T47D (cell line): ENCODE results near the gene OR12D1.
"Not testable (repeated sequence)": the region's sequence is repeated elsewhere in the genome, so short reads cannot be mapped to it uniquely, and the experiment has no call there.

Experiments
- DNase-seq, 2 experiments: peaks; one replicate each; pipeline versions ENCODE4 v3.0.0 to v3.0.0-alpha.2; 2011 to 2012; ENCODE audit warnings: low read depth in 1 of 2, low spot score in 1 of 2
- JUND ChIP-seq: IDR thresholded peaks from 2 replicates; pipeline ENCODE4 v1.6.1; 2012; ENCODE audit warnings: low read depth
- in situ Hi-C: cut with HindIII; loops from 2 replicates; pipeline ENCODE4 v1.10.0; 2016; ENCODE audit warnings: low sequenced_read_pairs, low pct_unique_long_range_greater_than_20kb

OR12D1 gene

DNA sequence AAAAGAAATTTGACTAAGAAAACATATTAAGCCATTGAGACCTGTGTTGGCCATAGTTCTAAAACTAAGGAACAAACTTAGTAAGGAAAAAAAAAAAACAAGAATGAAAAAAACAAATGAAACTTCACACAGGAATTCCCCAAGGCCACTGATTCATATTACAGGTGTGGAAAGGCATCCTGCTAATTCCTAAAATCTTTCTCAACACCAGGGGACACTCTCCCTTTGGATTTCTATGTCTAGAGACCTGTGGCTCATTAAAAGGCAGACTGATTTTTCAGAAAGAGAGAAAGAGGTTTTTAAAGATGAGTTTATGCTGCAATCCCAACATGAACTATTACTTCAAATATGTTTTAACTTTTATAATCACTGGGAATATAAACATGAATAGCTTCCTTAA, at the start of gene OR12D1:
OR12D1 (plus strand) TSS at position 341 of the 400 bp plus-strand sequence.
- no peak for TF ChIP-seq JUND
- peak in 1 of 2 experiments; percentile 31 for DNase-seq
- in situ Hi-C loops, result no loop called here

- in situ Hi-C loops, result no loop called here
- DNase-seq, result no peak
- TF ChIP-seq JUND, result no peak
Observed at GRCh38 chr6:29368765-29369164, 46.0 kb upstream of the OR12D1 start, which contains the start of gene OR5V1. OR5V1 (minus strand) TSS chr6:29368865; CDS start chr6:29356195, 12,670 bp downstream.

GRCh38 chr6:29375191-29375590, 39.5 kb upstream of the OR12D1 start, which contains the start of gene OR12D3:
OR12D3 (minus strand) TSS chr6:29375291; CDS start chr6:29375287, 4 bp downstream.
- TF ChIP-seq JUND, result no peak
- in situ Hi-C loops, result no loop called here

DNA sequence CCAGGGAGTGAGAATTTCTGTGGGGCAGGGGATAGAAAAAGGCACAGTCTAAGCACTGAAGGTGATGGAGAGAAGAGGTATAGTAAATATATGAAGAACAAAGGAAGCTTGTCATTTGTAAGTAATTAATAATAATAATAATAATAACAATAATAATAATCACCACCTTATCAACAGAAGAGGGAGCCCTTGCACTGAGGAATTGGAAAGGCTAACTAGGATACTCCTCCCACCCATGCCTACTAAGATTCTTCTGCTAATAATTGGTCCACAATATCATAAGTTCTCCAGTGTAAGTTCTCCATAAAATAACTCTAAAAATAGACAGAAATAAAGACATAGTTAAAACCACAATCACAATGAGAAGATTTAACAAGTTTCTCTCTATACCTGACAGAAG, 38.7 kb upstream of the OR12D1 start:
- in situ Hi-C loops, result no loop called here
- DNase-seq, result no peak
- TF ChIP-seq JUND, result no peak

More at GRCh38 chr6:29375191-29375590, 39.5 kb upstream of the OR12D1 start, which contains the start of gene OR12D3:
- DNase-seq, result no peak

DNA sequence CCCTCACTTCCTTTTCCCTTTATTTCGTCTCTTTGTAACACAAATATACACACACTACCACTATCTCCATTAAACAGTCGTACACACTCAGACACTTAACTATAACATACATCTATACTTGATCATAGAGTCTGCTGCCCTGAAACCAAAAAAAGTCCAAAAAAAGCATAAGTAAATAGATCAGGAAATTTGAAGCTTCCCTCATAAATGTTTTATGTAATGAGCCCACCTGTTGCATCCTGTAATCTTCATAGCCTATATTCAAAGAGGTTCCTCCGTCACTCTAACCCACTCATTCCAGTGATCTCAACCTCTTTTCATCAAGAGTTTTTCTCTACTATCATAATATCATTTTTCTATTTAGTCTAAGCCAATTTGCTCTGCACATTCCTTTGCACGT, 26.2 kb upstream of the OR12D1 start:
- in situ Hi-C loops, result no loop called here

DNA sequence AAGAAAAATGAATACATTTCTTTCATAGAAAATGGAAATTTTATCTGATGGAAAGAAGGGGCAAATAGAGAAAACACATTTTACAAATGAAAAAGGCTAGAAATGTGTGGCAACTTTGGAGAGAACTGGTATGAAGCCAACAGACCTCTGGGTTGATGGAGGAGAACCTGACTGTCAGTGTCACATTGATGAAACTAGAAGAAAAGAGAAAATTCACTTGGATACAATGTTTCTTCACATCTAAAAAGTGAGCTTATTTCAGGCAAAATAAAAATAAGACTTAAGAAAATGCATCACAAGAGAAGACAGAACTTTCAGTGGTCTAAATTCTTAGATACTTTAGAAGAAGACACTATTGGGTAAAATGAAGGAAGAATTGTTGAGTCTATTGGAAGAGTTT, 19.4 kb upstream of the OR12D1 start, which contains the start of gene OR12D2:
OR12D2 (plus strand) TSS at position 301 of the 400 bp plus-strand sequence. CDS start 1,069 bp downstream, outside the sequence.
- in situ Hi-C loops, result no loop called here
- no peak for TF ChIP-seq JUND
- no peak for DNase-seq

More for the DNA sequence above, 26.2 kb upstream of the OR12D1 start:
- TF ChIP-seq JUND, result no peak
- no peak for DNase-seq

DNA sequence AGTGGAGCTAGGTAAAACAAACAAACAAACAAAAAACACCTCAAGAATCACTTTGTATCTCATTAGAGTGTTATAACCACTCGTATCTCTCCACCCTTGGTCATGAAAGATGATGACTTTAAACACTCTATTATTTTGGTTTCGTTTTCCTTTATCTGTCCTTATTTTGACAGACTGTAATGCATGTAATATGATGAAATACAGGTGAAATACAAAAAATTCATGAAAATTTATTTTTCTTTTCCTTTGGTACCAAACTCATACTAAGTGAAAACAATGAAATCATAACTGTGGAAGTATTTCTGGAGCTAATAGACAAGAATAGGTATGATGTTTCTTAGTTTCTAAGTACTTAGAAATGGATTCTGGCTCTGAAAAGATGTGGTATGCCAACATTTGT, 15.2 kb upstream of the OR12D1 start:
- TF ChIP-seq JUND, result no peak
- in situ Hi-C loops, result no loop called here
- no peak for DNase-seq

DNA sequence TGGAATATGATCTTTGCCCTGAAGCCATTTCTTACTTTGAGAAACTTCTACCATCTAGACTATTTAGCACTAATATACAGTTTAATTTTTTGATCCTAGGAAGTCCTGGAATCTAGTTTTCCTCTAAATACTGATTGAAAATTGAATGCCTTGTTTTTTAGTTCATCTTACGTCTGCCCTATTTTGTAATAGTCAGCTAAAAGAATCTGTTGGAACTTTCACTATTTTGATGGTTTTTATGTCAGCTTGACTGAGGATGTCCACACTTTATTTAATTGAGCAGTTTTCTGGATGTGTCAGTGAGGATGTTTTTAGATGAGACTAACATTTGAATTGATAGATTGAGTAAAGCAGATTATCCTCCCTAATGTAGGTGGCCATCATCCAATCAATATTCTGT, 10.9 kb upstream of the OR12D1 start:
- DNase-seq, result no peak
- in situ Hi-C loops, result no loop called here
- no peak for TF ChIP-seq JUND

DNA sequence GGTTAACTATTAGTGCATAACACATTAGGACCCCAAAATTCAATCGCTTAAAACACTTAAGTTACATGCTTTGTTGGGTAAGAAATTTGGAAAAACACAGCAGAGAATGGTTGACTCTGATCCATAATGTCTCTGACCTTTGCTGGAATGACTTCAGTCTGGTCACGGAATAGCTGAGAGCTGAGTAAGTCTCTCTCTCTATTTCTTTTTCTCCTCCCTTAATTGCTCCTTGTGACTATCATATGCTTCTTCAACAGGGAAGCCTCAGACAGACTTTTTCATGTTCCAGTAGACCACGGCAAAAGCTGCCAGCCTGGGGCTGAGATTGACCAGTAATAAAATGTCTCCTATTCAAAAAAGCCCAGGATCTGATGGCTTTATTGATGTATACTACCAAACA, 4.8 kb downstream of the OR12D1 start:
- in situ Hi-C loops, result no loop called here
- no peak for TF ChIP-seq JUND
- DNase-seq, result no peak

DNA sequence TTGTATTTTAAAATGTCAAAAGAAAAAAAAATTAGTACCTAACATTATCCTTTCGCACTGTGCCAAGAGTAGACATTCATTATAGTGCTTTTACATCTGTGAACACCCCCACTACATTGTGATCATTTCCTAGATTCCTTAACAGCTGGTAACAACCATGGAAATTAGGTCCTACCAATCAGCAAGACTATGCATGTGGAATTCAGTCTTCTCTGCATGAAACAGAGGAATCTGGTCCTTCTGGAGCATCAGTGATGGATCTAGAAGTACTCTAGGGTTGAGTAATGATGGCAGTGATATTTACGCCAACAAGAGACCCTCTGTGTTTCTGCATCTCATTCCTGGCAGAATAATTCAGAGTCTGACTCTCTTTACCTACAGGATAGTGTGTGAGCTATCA, 9.4 kb downstream of the OR12D1 start:
- in situ Hi-C loops, result no loop called here
- TF ChIP-seq JUND, result no peak
- DNase-seq, result no peak

DNA sequence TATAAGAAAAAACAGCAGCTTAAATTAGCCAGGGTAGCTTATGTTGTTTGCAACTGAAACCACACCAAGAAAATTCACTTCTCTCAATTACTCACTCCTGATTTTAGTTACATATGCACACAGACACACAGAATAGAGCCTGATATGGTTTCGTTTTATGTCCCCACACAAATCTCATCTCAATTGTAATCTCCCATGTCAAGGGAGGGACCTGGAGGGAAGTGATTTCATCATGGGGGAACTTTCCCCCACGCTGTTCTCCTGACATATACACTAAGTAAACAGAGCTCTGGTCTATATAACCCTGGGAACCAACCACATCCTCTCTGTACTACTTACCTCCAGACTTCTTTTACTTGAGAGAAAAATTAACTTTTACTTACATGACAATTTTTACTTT, 9.8 kb downstream of the OR12D1 start:
- no peak for DNase-seq
- in situ Hi-C loops, result no loop called here
- no peak for TF ChIP-seq JUND

GRCh38 chr6:29425075-29425474, 10.3 kb downstream of the OR12D1 start:
- no peak for TF ChIP-seq JUND
- DNase-seq, result no peak
- in situ Hi-C loops, result no loop called here

- peak in 1 of 2 experiments; percentile 12 for DNase-seq
- in situ Hi-C loops, result no loop called here
- TF ChIP-seq JUND, result no peak
Observed at GRCh38 chr6:29426654-29427053, 11.9 kb downstream of the OR12D1 start.

DNA sequence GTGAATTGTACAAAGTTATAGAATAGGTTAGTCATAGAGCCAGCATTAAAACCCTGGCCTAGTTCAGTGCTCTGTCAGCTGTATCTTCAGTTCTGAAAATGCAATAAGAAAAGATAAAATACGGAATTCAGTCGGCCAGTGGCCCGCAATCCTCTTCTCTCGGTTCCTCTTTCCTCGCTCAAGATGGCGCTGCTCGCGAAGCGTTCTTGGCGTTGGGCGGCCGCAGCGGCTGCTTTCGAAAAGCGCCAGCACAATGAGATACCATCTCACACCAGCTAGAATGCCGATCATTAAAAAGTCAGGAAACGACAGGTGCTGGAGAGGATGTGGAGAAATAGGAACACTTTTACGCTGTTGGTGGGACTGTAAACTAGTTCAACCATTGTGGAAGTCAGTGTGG, 22.0 kb downstream of the OR12D1 start:
- DNase-seq, result peak in 1 of 2 experiments; percentile 46
- in situ Hi-C loops, result not testable (repeated sequence)

- no peak for TF ChIP-seq JUND
- in situ Hi-C loops, result no loop called here
Observed at GRCh38 chr6:29439006-29439405, 24.3 kb downstream of the OR12D1 start, which contains the start of gene OR10C1. OR10C1 (plus strand) TSS chr6:29439306; CDS start chr6:29440016, 710 bp downstream.

More at GRCh38 chr6:29439006-29439405, 24.3 kb downstream of the OR12D1 start, which contains the start of gene OR10C1:
- no peak for DNase-seq
